ENCODE data around the gene CDR2. TPM values are rescaled to one million over a fixed set of nuclear protein-coding genes. Genes with fewer than 3 reads are reported as not detected.
A peak's percentile ranks its signal among the peaks of the same experiment; 100 is the strongest.

Gene CDR2
- total and polyA plus RNA-seq, 9 of the 15 experiments (the other 6 are each of a cell fraction or from before 2014, with no cell fraction given), result 4.6 to 30.3 (median 19.9) TPM

DNA sequence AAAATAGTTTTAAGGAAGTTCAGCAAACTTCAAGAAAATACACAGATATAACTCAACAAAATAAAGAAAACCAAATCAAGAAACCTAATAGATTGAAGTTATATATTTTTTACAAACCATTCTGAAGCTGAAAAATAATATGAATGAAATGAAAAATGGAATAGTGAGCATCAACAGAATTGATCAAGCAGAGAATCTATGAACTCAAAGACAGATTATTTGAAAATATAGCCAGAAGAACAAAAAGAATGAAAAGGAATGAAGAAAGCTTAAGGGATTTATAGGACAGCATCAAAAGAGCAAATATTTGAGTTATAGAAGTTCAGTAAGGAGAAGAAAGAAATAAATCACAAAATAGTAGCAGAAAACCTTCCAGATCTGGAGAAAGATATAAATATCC is 37.8 kb downstream of the CDR2 start (continued):
- TF ChIP-seq, protein P1, sequence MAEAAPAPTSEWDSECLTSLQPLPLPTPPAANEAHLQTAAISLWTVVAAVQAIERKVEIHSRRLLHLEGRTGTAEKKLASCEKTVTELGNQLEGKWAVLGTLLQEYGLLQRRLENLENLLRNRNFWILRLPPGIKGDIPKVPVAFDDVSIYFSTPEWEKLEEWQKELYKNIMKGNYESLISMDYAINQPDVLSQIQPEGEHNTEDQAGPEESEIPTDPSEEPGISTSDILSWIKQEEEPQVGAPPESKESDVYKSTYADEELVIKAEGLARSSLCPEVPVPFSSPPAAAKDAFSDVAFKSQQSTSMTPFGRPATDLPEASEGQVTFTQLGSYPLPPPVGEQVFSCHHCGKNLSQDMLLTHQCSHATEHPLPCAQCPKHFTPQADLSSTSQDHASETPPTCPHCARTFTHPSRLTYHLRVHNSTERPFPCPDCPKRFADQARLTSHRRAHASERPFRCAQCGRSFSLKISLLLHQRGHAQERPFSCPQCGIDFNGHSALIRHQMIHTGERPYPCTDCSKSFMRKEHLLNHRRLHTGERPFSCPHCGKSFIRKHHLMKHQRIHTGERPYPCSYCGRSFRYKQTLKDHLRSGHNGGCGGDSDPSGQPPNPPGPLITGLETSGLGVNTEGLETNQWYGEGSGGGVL (CRISPR knock-in tag; IDR thresholded peaks at IDR 0.05), result no peak
- TF ChIP-seq ZNF23 (CRISPR knock-in tag; IDR thresholded peaks at IDR 0.05) (no peak), POLR2AphosphoS2 (IDR thresholded peaks at IDR 0.05; ENCODE audit: low read length) (no peak)
- TF ChIP-seq, protein P2, sequence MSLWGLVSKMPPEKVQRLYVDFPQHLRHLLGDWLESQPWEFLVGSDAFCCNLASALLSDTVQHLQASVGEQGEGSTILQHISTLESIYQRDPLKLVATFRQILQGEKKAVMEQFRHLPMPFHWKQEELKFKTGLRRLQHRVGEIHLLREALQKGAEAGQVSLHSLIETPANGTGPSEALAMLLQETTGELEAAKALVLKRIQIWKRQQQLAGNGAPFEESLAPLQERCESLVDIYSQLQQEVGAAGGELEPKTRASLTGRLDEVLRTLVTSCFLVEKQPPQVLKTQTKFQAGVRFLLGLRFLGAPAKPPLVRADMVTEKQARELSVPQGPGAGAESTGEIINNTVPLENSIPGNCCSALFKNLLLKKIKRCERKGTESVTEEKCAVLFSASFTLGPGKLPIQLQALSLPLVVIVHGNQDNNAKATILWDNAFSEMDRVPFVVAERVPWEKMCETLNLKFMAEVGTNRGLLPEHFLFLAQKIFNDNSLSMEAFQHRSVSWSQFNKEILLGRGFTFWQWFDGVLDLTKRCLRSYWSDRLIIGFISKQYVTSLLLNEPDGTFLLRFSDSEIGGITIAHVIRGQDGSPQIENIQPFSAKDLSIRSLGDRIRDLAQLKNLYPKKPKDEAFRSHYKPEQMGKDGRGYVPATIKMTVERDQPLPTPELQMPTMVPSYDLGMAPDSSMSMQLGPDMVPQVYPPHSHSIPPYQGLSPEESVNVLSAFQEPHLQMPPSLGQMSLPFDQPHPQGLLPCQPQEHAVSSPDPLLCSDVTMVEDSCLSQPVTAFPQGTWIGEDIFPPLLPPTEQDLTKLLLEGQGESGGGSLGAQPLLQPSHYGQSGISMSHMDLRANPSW (CRISPR knock-in tag; IDR thresholded peaks at IDR 0.05), result no peak

DNA sequence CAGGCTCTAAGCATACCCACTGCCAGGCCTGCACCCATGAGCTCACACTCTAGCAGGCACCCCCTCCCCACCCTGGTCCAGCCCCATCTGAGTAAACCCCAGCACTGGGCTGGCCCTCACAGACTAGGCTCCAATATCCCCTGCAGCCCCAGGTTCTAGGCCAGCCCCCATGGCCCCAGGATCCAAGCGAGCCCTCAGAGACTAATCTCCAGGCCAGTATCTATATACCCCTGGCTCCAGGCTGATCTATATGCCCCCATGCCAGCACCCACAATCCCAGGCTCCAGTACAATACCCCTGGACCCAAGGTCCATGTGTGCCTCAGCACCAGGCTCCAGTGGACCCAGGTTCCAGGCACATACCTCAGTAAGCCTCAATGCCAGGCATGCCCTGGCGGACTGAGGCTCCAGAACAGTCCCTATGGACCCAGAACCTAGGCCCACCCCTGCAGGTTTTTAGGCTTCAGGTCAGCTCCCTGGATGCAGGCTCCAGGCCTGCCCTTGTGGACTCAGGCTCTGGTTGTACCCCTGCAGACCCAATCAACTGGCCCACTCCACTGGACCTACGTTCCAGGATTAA is 38.7 kb downstream of the CDR2 start:
- ChIA-PET CTCF (ENCODE audit: low intra/inter-chr PET ratio) (no interaction called here), POLR2A (no interaction called here)
- in situ Hi-C loops (cut with MboI), result no loop called here
- FAIRE-seq (no peak), ATAC-seq (peak; percentile 60), DNase-seq (ENCODE audit: extremely low read depth in 1 of 4, low spot score in 3 of 4) (peak in 1 of 4 experiments; percentile 15)
- no peak overlapping the region for H3K4me2 ChIP-seq (ENCODE audit: insufficient read depth, low read length)
- BruUV-seq (replicated peaks), result no TSS peak
- no peak overlapping the region for H2AFZ ChIP-seq (ENCODE audit: low read depth, low read length)
- H3K79me2 ChIP-seq (ENCODE audit: control insufficient read depth, insufficient read depth, low read length), result no peaks in the 10 kb centered on the region
- H3K4me1 ChIP-seq (replicated peaks in 1 of 2; ENCODE audit: control insufficient read depth in 2 of 2, insufficient read depth in 2 of 2, low read length in 2 of 2), result no peaks in the 10 kb centered on the region
- WGBS (ENCODE audit: insufficient coverage, low coverage, missing lambda C conversion rate), result 96% methylated on average over 3 of the region's 3 CpGs
- no peak overlapping the region for H3K27ac ChIP-seq (ENCODE audit: extremely low read depth, low read depth, low read length)
- no peak overlapping the region for H3K9ac ChIP-seq (ENCODE audit: insufficient read depth in 1 of 2, low read depth in 2 of 2, low read length in 2 of 2)
- H3K4me3 ChIP-seq, result no peak overlapping the region
- peaks cover 7% of the 10 kb centered on the region for H3K9me3 ChIP-seq (replicated peaks; ENCODE audit: control insufficient read depth, insufficient read depth, low read depth, low read length)
- intact Hi-C loops (cut with micrococcal nuclease), result no loop called here
- H3K9me1 ChIP-seq (ENCODE audit: control insufficient read depth, insufficient read depth, low read length), result no peaks in the 10 kb centered on the region
- H3K27me3 ChIP-seq (ENCODE audit: control insufficient read depth in 2 of 2, insufficient read depth in 2 of 2, low read length in 2 of 2), result no peaks in the 10 kb centered on the region
- H3K36me3 ChIP-seq (ENCODE audit: control insufficient read depth, insufficient read depth, low read length), result peaks cover 53% of the 10 kb centered on the region
- no peaks in the 10 kb centered on the region for H4K20me1 ChIP-seq (replicated peaks; ENCODE audit: control insufficient read depth, insufficient read depth, low read length)
- TF ChIP-seq HCFC1 (IDR thresholded peaks at IDR 0.05; ENCODE audit: low read depth, low read length), result no peak
- peak; percentile 52; the same call in 1 of the 2 replicates for TF ChIP-seq SUPT5H (IDR thresholded peaks at IDR 0.05)
- TF ChIP-seq POLR2AphosphoS5 (IDR thresholded peaks at IDR 0.05; ENCODE audit: control insufficient read depth, insufficient read depth, low read depth, low read length), result peak; percentile 32; the same call in 1 of the 2 replicates
- TF ChIP-seq, protein P3, sequence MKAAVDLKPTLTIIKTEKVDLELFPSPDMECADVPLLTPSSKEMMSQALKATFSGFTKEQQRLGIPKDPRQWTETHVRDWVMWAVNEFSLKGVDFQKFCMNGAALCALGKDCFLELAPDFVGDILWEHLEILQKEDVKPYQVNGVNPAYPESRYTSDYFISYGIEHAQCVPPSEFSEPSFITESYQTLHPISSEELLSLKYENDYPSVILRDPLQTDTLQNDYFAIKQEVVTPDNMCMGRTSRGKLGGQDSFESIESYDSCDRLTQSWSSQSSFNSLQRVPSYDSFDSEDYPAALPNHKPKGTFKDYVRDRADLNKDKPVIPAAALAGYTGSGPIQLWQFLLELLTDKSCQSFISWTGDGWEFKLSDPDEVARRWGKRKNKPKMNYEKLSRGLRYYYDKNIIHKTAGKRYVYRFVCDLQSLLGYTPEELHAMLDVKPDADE (conservative IDR thresholded peaks at IDR 0.05; ENCODE audit: control insufficient read depth, low read depth, low read length), result no peak
- TF ChIP-seq CEBPG (CRISPR knock-in tag; IDR thresholded peaks at IDR 0.05), result no peak
- no peak for TF ChIP-seq CEBPG (tag; conservative IDR thresholded peaks at IDR 0.05 in 1 of 2, IDR thresholded peaks at IDR 0.05 in 1 of 2)
- no peak for TF ChIP-seq ZNF143 (CRISPR knock-in tag; IDR thresholded peaks at IDR 0.05)
- no peak for TF ChIP-seq ESRRA (IDR thresholded peaks at IDR 0.05; ENCODE audit: borderline replicate concordance, low read depth)
- no peak for TF ChIP-seq ADNP (tag; IDR thresholded peaks at IDR 0.05)
- no peak for TF ChIP-seq HMGN3 (IDR thresholded peaks at IDR 0.05; ENCODE audit: borderline replicate concordance, extremely low read depth, insufficient read length, low read depth, low read length)
- TF ChIP-seq POLR2G (IDR thresholded peaks at IDR 0.05; ENCODE audit: low read depth, low read length), result peak; percentile 61
